ENCODE data around the gene CNTNAP5. TPM values are rescaled to one million over a fixed set of nuclear protein-coding genes. Genes with fewer than 3 reads are reported as not detected.

Gene CNTNAP5
- total and polyA plus RNA-seq, 2 experiments from 2014 or later: 0.28 TPM; not detected in 1

- no peaks in the 10 kb centered on the region for H3K79me2 ChIP-seq
- H4K20me1 ChIP-seq (ENCODE audit: insufficient read depth, poor library complexity, severe bottlenecking): no peaks in the 10 kb centered on the region
- no peaks in the 10 kb centered on the region for H3K9me2 ChIP-seq (replicated peaks; ENCODE audit: insufficient read depth)
- H3K4me1 ChIP-seq (ENCODE audit: insufficient read depth): no peaks in the 10 kb centered on the region
- DNase-seq (ENCODE audit: low spot score): no peak
- H3K27me3 ChIP-seq: no peaks in the 10 kb centered on the region
- no peaks in the 10 kb centered on the region for H3K36me3 ChIP-seq (replicated peaks; ENCODE audit: insufficient read depth, low read depth)
- H3K9me3 ChIP-seq (ENCODE audit: low read depth): no peaks in the 10 kb centered on the region
- no peak overlapping the region for H3K4me3 ChIP-seq
- no peak overlapping the region for H3K4me2 ChIP-seq
- TF ChIP-seq EZH2phosphoT487 (IDR thresholded peaks at IDR 0.05; ENCODE audit: low read depth, severe bottlenecking, unreplicated experiment) (no peak), CTCF (IDR thresholded peaks at IDR 0.05; ENCODE audit: poor library complexity) (no peak), EZH2 (IDR thresholded peaks at IDR 0.05; ENCODE audit: borderline replicate concordance) (no peak)
- H3K27ac ChIP-seq: no peak overlapping the region
- 81% methylated on average over 2 of the region's 2 CpGs for WGBS (ENCODE audit: low lambda C conversion rate, missing lambda C conversion rate)
- H2AFZ ChIP-seq: no peak overlapping the region
Measured at GRCh38 chr2:124050833-124051497, 25.9 kb downstream of the CNTNAP5 start.

DNA sequence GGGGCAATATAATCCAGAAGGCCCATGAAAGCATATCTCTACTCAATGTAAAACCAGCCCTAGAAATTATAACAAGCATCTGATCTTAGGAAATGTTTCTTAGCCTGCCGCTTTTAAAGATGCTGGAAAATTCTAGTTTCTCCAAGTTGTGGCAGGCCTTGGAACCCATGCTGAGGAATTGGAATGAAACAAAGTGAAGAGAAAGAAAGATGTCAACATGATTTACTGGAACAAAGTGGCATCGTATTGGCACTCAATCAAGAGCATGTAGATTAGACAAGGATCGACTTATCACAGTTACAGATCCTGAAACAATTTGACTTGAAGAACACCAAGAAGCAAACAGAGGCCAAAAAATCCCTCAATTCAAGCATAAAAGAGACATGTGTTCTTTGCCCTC, 28.7 kb downstream of the CNTNAP5 start:
- Histone ChIP-seq H3K4me3 (no peak overlapping the region), H3K36me3 (replicated peaks; ENCODE audit: insufficient read depth, low read depth) (no peaks in the 10 kb centered on the region), H3K79me2 (no peaks in the 10 kb centered on the region), H3K4me2 (no peak overlapping the region), H3K9me3 (ENCODE audit: low read depth) (no peaks in the 10 kb centered on the region), H3K27ac (no peak overlapping the region), H3K4me1 (ENCODE audit: insufficient read depth) (no peaks in the 10 kb centered on the region), H2AFZ (no peak overlapping the region), H3K9me2 (replicated peaks; ENCODE audit: insufficient read depth) (no peaks in the 10 kb centered on the region), H3K27me3 (no peaks in the 10 kb centered on the region), H4K20me1 (ENCODE audit: insufficient read depth, poor library complexity, severe bottlenecking) (no peaks in the 10 kb centered on the region)
- DNase-seq (ENCODE audit: low spot score): no peak
- 84% methylated on average over 3 of the region's 3 CpGs for WGBS (ENCODE audit: low lambda C conversion rate, missing lambda C conversion rate)
- TF ChIP-seq CTCF (IDR thresholded peaks at IDR 0.05; ENCODE audit: poor library complexity): no peak
- TF ChIP-seq EZH2phosphoT487 (IDR thresholded peaks at IDR 0.05; ENCODE audit: low read depth, severe bottlenecking, unreplicated experiment): no peak
- TF ChIP-seq EZH2 (IDR thresholded peaks at IDR 0.05; ENCODE audit: borderline replicate concordance): no peak

GRCh38 chr2:124063596-124063995, 38.5 kb downstream of the CNTNAP5 start:
- Histone ChIP-seq H3K4me3 (no peak overlapping the region), H3K36me3 (replicated peaks; ENCODE audit: insufficient read depth, low read depth) (no peaks in the 10 kb centered on the region), H3K27me3 (no peaks in the 10 kb centered on the region), H3K79me2 (no peaks in the 10 kb centered on the region), H2AFZ (no peak overlapping the region), H4K20me1 (ENCODE audit: insufficient read depth, poor library complexity, severe bottlenecking) (no peaks in the 10 kb centered on the region), H3K9me2 (replicated peaks; ENCODE audit: insufficient read depth) (no peaks in the 10 kb centered on the region), H3K4me1 (ENCODE audit: insufficient read depth) (no peaks in the 10 kb centered on the region), H3K27ac (no peak overlapping the region), H3K4me2 (no peak overlapping the region), H3K9me3 (ENCODE audit: low read depth) (no peaks in the 10 kb centered on the region)
- WGBS (ENCODE audit: low lambda C conversion rate, missing lambda C conversion rate): 78% methylated on average over 2 of the region's 2 CpGs
- DNase-seq (ENCODE audit: low spot score): no peak
- TF ChIP-seq EZH2phosphoT487 (IDR thresholded peaks at IDR 0.05; ENCODE audit: low read depth, severe bottlenecking, unreplicated experiment) (no peak), CTCF (IDR thresholded peaks at IDR 0.05; ENCODE audit: poor library complexity) (no peak), EZH2 (IDR thresholded peaks at IDR 0.05; ENCODE audit: borderline replicate concordance) (no peak)
